Mammary microvascular endothelial cell (primary cell): Measurements from ENCODE around the gene PEX7. TPM values are rescaled to one million over a fixed set of nuclear protein-coding genes. Genes with fewer than 3 reads are reported as not detected.

Experiments
- total RNA-seq: library from RNA; depleted of rRNA; stranded (reverse); fragments of >200 nt; gene quantifications from 2 replicates; pipeline ENCODE4 v1.2.3, GENCODE V29; 2015

Gene PEX7, protein sequence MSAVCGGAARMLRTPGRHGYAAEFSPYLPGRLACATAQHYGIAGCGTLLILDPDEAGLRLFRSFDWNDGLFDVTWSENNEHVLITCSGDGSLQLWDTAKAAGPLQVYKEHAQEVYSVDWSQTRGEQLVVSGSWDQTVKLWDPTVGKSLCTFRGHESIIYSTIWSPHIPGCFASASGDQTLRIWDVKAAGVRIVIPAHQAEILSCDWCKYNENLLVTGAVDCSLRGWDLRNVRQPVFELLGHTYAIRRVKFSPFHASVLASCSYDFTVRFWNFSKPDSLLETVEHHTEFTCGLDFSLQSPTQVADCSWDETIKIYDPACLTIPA
- total RNA-seq, result 4.5 and 7.4 TPM in 2 replicates

DNA sequence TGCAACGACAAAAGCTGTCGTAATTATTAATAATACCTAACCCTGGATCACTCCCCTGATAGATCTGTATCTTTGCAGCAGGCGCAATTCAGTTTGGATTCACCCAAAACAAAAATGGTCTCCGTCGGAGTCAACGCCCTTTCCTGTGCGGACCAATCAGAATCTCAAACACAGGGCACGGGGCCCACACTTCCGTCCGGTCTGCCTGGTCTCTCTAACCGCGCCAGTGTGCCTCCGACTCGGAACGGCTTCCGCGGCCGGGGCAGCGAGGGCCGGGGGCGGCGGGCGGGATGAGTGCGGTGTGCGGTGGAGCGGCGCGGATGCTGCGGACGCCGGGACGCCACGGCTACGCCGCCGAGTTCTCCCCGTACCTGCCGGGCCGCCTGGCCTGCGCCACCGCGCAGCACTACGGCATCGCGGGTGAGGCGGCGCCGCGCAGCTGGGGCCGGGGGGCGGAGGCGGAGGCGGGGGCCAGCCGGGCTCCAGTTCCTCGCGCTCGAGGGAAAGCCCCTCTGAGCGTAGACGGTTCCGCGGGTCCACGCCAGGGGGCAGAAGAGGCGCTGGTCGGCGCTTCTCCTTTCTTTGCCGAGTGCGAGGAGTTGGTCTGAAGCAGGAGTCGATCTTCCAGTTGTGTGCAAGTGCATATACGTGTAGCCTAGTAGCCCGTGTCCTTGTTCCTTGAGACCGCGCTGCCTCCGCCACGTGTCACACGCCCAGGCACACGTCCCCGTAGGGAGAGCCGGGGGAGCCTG is at the start of gene PEX7:
PEX7 (plus strand) TSS at position 217 of the 752 bp plus-strand sequence; CDS start at position 291, 74 bp downstream.

DNA sequence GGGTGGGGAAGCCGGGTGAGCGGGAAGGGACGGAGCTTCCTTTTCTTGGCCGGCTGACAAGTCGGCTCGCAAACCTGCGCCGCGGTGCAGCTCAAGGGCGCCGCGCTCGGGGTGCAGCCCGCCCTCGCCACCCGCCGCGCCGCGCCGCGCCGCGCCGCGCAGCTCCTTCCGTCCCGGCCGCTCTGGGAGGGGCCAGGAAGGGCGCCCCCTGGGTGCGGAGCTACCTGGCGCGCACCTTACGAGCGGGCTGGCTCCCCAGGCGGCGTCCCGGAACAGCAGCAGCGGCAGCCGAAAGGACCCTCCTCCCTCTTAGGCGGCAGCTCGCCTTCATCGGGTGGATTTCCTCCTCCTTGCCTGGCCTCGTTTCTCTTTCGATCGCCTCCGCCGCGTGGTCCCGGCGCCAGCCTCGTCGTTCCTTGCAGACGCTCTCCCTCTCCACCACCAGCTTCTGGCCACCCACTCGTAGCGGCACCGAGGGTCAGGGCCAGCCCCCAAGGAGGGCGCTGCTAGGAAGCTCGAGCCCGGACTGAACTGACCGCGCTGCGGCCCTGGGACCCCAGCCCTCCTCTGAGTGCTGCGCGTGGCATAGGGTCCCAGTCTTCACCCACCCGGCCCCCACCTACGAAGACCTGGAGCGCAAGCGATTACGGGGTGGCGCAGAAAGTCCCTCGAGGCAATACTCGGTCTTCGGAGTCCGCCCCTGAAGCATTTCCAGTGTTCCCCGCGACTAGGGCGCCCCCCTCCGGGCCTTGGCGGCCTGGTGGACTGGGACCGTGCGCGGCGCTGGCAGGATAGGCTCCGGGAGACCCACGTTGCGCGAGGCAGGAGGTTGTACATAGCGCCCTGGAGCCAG is 29.8 kb upstream of the PEX7 start, which contains the start of gene MAP3K5:
MAP3K5 (minus strand) TSS at position 68 of the 853 bp plus-strand sequence. CDS start 320 bp downstream, outside the sequence.

DNA sequence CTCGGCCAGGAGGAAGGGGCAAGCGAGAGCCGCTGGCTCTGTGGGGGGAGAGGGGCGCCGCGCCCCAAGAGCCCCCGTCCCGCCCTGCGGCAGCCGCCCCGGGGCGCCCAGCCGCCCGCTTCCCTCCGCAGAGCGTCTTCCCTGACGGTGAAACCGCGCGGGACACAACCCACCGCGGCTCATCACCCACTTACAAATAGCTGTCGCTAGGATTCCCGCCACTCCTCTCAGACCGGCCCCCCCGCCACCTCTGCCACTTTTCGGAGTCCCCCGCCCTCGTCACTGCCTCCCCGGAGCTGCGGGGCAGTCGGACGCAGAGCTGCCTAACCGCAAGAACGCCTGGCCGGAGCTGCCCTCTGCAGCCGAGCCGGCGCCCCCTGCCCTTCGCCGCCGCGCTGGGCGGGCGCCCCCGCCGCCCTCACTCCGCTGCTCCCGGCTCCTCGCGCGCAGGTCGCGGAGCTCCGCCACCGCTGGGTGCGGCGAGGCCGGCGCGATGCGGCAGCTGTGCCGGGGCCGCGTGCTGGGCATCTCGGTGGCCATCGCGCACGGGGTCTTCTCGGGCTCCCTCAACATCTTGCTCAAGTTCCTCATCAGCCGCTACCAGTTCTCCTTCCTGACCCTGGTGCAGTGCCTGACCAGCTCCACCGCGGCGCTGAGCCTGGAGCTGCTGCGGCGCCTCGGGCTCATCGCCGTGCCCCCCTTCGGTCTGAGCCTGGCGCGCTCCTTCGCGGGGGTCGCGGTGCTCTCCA is 99.7 kb downstream of the PEX7 start, which contains the start of gene SLC35D3:
SLC35D3 (plus strand) TSS at position 366 of the 749 bp plus-strand sequence; CDS start at position 494, 128 bp downstream.

Other genes starting within 250 kb of the PEX7 start
- gene MAP3K5, start 30.1 kb upstream of the PEX7 start, total RNA-seq, result 10.1 and 12.0 TPM in 2 replicates
- gene SLC35D3, start 99.7 kb downstream of the PEX7 start, total RNA-seq, result not detected in 2 replicates
- 0.15 TPM in 1 of 2 replicates, not detected in the other for gene IL20RA, start 222.4 kb downstream of the PEX7 start, total RNA-seq